Stomach (tissue), 9 donors: Measurements from ENCODE around the gene EIF2B5. TPM values are rescaled to one million over a fixed set of nuclear protein-coding genes. Genes with fewer than 3 reads are reported as not detected.
A peak's percentile ranks its signal among the peaks of the same experiment; 100 is the strongest.

Experiments used
- DNase-seq, 2 donors: peaks; one replicate each; pipeline versions ENCODE4 v3.0.0 to v3.0.0-alpha.2; 2013 to 2019
- H3K27ac ChIP-seq, 5 donors: fragments of 200-600 bp in 4 of 5; sonication (generic) in 4 of 5; one replicate each; pipeline ENCODE4 v1.5.1; 2013 to 2019; ENCODE audit warnings: mild to moderate bottlenecking in 1 of 5, moderate library complexity in 1 of 5
- H3K27me3 ChIP-seq, 3 donors: fragments of 200-600 bp; sonication (generic); one replicate each; pipeline ENCODE4 v1.5.1; 2017 to 2019; ENCODE audit warnings: mixed run types in 1 of 3
- H3K36me3 ChIP-seq, 4 donors: fragments of 200-600 bp; sonication (generic); 1 replicate in 3 of 4; 2 replicates in 1 of 4; pipeline ENCODE4 v1.5.1; 2016 to 2019
- H3K4me1 ChIP-seq, 4 donors: fragments of 200-600 bp; sonication (generic); one replicate each; pipeline ENCODE4 v1.5.1; 2016 to 2019
- H3K4me3 ChIP-seq, 4 donors: fragments of 200-600 bp; sonication (generic) in 3 of 4; one replicate each; pipeline ENCODE4 v1.5.1; 2016 to 2019; ENCODE audit warnings: mild to moderate bottlenecking in 1 of 4
- H3K9me3 ChIP-seq, 4 donors: fragments of 200-600 bp; sonication (generic); one replicate each; pipeline ENCODE4 v1.5.1; 2016 to 2019
- EP300 ChIP-seq: sonication (generic); formaldehyde crosslinking; IDR thresholded peaks from one replicate; pipeline ENCODE4 v1.6.1; 2017; ENCODE audit warnings: antibody characterized with exemption
- POLR2A ChIP-seq, 4 donors: fragments of 450-650 bp; IDR thresholded peaks; one replicate each; pipeline ENCODE4 v1.6.1; 2016; ENCODE audit warnings: antibody characterized with exemption in 4 of 4, control low read depth in 2 of 4, mild to moderate bottlenecking in 1 of 4, moderate library complexity in 1 of 4
- POLR2AphosphoS5 ChIP-seq, 3 donors: sonication (generic); formaldehyde crosslinking; IDR thresholded peaks; one replicate each; pipeline ENCODE4 v1.6.1; 2016; ENCODE audit warnings: antibody characterized with exemption in 3 of 3
- WGBS, 5 donors: extraction: QIAGEN DNeasy Blood & Tissue Kit in 3 of 5; methylation state at CpG; one replicate each; pipeline versions ENCODE4 v1.1.5 to v1.1.7; 2013 to 2018; 5-methylcytosine and 5-hydroxymethylcytosine counted together
- intact Hi-C: fragments of 100-400 bp; cut with DNase I; formaldehyde crosslinking; loops from one replicate; pipeline ENCODE4 v1.15.1; 2023; ENCODE audit warnings: low total_unique reads
- polyA plus RNA-seq, 3 donors: library from polyadenylated mRNA; stranded (reverse); fragments of 200-250 nt; gene quantifications; one replicate each; pipeline ENCODE4 v1.2.3, GENCODE V29; 2013
- total RNA-seq, 5 donors: library from RNA; depleted of rRNA; stranded (reverse); fragments of >200 nt; gene quantifications; one replicate each; pipeline versions ENCODE4 v1.1.0 to v1.2.3, GENCODE V29; 2014 to 2016
- TF ChIP-seq, protein P1 (sequence below), 7 experiments: fragments of 450-650 bp in 4 of 7; fragments of 200-600 bp in 3 of 7; sonication (generic) in 3 of 7; IDR thresholded peaks; one replicate each; pipeline ENCODE4 v1.5.1; 2016 to 2019; ENCODE audit warnings: antibody characterized with exemption in 7 of 7, control low read depth in 2 of 7, mild to moderate bottlenecking in 1 of 7
- donor health status: healthy with polysubstance abuse.
- donor health status: Bipolar disorder and iron deficiency.
- donor health status: healthy.

Gene EIF2B5
- total and polyA plus RNA-seq, 8 donors: 1.4 to 113 (median 35.1) TPM

DNA sequence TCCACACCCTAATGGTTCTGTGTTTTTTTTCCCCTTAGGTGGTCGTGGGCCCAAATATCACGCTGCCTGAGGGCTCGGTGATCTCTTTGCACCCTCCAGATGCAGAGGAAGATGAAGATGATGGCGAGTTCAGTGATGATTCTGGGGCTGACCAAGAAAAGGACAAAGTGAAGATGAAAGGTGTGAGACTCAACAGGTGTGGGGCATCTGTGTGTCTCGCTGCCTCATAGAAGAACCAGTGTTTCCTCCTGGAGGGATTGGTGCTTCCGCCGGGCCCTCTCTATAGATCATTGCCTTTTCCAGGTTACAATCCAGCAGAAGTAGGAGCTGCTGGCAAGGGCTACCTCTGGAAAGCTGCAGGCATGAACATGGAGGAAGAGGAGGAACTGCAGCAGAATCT, 7.0 kb downstream of the EIF2B5 start:
- intact Hi-C loops: loop anchor here (5.0 kb wide), 1 partner anchor 110 kb away; no protein-coding TSS in a partner anchor
- H3K4me1 ChIP-seq: peaks cover 5 to 25% (median 19%) of the 10 kb centered on the region in 4 donors
- no peak for DNase-seq

DNA sequence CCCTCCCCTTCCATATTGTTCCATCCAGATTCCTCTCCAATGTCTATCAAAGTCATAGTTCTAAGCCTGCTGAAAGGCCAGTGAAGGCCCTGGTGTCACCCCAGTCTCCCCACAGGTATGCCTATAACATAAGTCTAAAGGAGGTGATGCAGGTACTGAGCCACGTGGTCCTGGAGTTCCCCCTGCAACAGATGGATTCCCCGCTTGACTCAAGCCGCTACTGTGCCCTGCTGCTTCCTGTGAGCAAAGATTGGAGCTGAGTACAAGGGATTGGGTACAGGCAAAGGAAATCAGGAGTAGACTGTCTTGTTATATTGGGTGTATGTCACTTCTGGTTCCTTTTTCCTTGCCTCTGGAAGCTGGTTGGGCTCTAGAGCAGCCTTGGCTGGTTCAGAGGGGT, 8.2 kb downstream of the EIF2B5 start:
- Histone ChIP-seq H3K9me3 (no peaks in the 10 kb centered on the region), H3K27me3 (no peaks in the 10 kb centered on the region), H3K27ac (no peak overlapping the region), H3K4me1 (peaks cover 4 to 20% (median 12%) of the 10 kb centered on the region in 4 donors), H3K36me3 (peaks cover 64 to 90% (median 85%) of the 10 kb centered on the region in 4 donors), H3K4me3 (no peak overlapping the region)
- no peak for TF ChIP-seq EP300
- TF ChIP-seq POLR2AphosphoS5 (IDR thresholded peaks at IDR 0.05): no peak
- no peak for TF ChIP-seq POLR2A (IDR thresholded peaks at IDR 0.05)
- intact Hi-C loops: loop anchor here (5.0 kb wide), 1 partner anchor 109 kb away; no protein-coding TSS in a partner anchor
- WGBS, 5 donors: 86 to 93% (median 89%) methylated on average over 3 of the region's 3 CpGs
- no peak for DNase-seq

More for the DNA sequence above, 7.0 kb downstream of the EIF2B5 start:
- Histone ChIP-seq H3K27me3 (no peaks in the 10 kb centered on the region), H3K4me3 (no peak overlapping the region), H3K36me3 (peaks cover 64 to 100% (median 95%) of the 10 kb centered on the region in 4 donors), H3K9me3 (no peaks in the 10 kb centered on the region), H3K27ac (peak overlapping the region in 1 of 5 donors; percentile 0)
- WGBS, 5 donors: 89 to 94% (median 90%) methylated on average over 7 of the region's 7 CpGs
- TF ChIP-seq POLR2AphosphoS5 (IDR thresholded peaks at IDR 0.05) (no peak), EP300 (no peak)

GRCh38 chr3:184144505-184144904, 9.3 kb downstream of the EIF2B5 start:
- H3K9me3 ChIP-seq: no peaks in the 10 kb centered on the region
- WGBS, 5 donors: 48 to 65% (median 55%) methylated on average over 5 of the region's 5 CpGs
- intact Hi-C loops: loop anchor here (5.0 kb wide), 1 partner anchor 108 kb away; no protein-coding TSS in a partner anchor
- TF ChIP-seq, protein P1, sequence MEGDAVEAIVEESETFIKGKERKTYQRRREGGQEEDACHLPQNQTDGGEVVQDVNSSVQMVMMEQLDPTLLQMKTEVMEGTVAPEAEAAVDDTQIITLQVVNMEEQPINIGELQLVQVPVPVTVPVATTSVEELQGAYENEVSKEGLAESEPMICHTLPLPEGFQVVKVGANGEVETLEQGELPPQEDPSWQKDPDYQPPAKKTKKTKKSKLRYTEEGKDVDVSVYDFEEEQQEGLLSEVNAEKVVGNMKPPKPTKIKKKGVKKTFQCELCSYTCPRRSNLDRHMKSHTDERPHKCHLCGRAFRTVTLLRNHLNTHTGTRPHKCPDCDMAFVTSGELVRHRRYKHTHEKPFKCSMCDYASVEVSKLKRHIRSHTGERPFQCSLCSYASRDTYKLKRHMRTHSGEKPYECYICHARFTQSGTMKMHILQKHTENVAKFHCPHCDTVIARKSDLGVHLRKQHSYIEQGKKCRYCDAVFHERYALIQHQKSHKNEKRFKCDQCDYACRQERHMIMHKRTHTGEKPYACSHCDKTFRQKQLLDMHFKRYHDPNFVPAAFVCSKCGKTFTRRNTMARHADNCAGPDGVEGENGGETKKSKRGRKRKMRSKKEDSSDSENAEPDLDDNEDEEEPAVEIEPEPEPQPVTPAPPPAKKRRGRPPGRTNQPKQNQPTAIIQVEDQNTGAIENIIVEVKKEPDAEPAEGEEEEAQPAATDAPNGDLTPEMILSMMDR (IDR thresholded peaks at IDR 0.05): no peak
- TF ChIP-seq POLR2A (IDR thresholded peaks at IDR 0.05) (no peak), EP300 (no peak), POLR2AphosphoS5 (IDR thresholded peaks at IDR 0.05) (no peak)
- H3K36me3 ChIP-seq: peaks cover 61 to 78% (median 73%) of the 10 kb centered on the region in 4 donors
- H3K4me3 ChIP-seq: no peak overlapping the region
- no peak for DNase-seq
- H3K27me3 ChIP-seq: no peaks in the 10 kb centered on the region
- peak overlapping the region in 4 of 5 donors; percentile 8 to 62 (median 32) for H3K27ac ChIP-seq
- H3K4me1 ChIP-seq: peaks cover 4 to 20% (median 12%) of the 10 kb centered on the region in 4 donors

DNA sequence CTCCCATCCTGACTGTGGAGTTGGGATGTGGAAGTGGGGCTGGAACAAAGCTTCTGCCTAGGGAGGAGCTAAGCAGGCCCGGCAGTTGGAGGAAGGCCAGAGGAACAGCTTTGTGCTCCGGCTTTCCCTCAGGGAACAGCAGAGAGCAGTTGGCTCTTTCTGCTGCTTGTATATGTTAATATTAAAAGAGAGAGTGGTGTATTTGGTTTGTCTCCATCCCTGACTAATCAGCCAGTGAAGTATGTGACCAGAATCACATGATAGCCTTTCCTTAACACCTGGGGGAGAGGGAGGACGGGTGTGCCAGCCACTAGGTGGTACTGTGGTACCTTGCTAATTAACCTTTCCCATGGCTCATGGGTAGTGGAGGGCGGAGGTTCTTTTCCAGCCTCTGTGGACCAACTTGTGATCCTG, 10.0 kb downstream of the EIF2B5 start:
- intact Hi-C loops: no loop called here
- H3K27me3 ChIP-seq: no peaks in the 10 kb centered on the region
- H3K4me3 ChIP-seq: no peak overlapping the region
- WGBS, 5 donors: 14 to 37% (median 16%) methylated on average over 4 of the region's 4 CpGs
- H3K27ac ChIP-seq: peak overlapping the region in 4 of 5 donors; percentile 8 to 62 (median 36)
- peak; percentile 81 to 88 for DNase-seq
- peaks cover 4 to 20% (median 12%) of the 10 kb centered on the region in 4 donors for H3K4me1 ChIP-seq
- H3K36me3 ChIP-seq: peaks cover 55 to 72% (median 67%) of the 10 kb centered on the region in 4 donors
- H3K9me3 ChIP-seq: no peaks in the 10 kb centered on the region
- TF ChIP-seq, protein P1 (IDR thresholded peaks at IDR 0.05): peak in 5 of 7 experiments; percentile 26 to 78 (median 38)
- no peak for TF ChIP-seq EP300
- peak in 2 of 3 donors; percentile 6 to 70 for TF ChIP-seq POLR2AphosphoS5 (IDR thresholded peaks at IDR 0.05)
- no peak for TF ChIP-seq POLR2A (IDR thresholded peaks at IDR 0.05)

GRCh38 chr3:184145751-184146270, 10.7 kb downstream of the EIF2B5 start:
- Histone ChIP-seq H3K27ac (peak overlapping the region in 4 of 5 donors; percentile 8 to 62 (median 36)), H3K9me3 (no peaks in the 10 kb centered on the region), H3K36me3 (peaks cover 48 to 65% (median 60%) of the 10 kb centered on the region in 4 donors), H3K4me1 (peaks cover 4 to 20% (median 12%) of the 10 kb centered on the region in 4 donors), H3K27me3 (no peaks in the 10 kb centered on the region), H3K4me3 (no peak overlapping the region)
- peak in 1 of 2 donors; percentile 47 for DNase-seq
- intact Hi-C loops: no loop called here
- 70 to 87% (median 83%) methylated on average over 8 of the region's 8 CpGs for WGBS, 5 donors
- TF ChIP-seq, protein P1 (IDR thresholded peaks at IDR 0.05): no peak
- no peak for TF ChIP-seq POLR2AphosphoS5 (IDR thresholded peaks at IDR 0.05)
- TF ChIP-seq POLR2A (IDR thresholded peaks at IDR 0.05): no peak
- TF ChIP-seq EP300: no peak
